HuH-7 (cell line): ENCODE measurements around the gene ERRFI1.
A peak's percentile ranks its signal among the peaks of the same experiment; 100 is the strongest.
"Not testable (repeated sequence)": the region's sequence is repeated elsewhere in the genome, so short reads cannot be mapped to it uniquely, and the experiment has no call there.

Experiments used
- DNase-seq: peaks from one replicate; pipeline ENCODE4 v3.0.0; 2011; ENCODE audit warnings: low spot score

Gene ERRFI1

GRCh38 chr1:8026153-8026975 is at the start of gene ERRFI1:
Gene ERRFI1 (minus strand): TSS chr1:8026309. CDS start chr1:8015619, 10,690 bp downstream.
- DNase-seq, result peak; percentile 77

DNA sequence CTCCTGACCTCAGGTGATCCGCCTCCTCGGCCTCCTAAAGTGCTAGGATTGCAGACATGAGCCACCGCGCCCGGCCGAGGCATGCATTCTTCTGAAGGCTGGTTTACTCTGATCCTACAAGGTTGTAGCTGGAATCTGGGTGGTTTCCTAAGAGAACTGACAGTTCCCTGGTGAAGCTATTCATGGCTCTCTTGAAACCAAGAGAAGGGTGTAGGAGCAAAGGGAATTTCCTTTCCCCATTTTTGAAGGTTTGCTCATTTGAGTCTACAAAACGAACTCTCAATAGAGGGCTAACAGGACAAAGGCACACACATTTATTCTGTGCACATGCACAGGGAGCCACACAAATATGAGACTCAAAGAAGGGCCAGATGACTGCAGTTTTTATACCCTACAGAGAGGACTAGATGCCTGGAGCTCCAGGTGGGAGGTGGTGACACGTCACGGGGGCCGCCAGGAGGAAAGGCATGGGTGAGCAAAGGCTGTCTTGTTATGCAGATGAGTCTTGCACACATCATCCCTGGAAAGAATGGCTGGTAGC is 49.5 kb upstream of the ERRFI1 start:
- no peak for DNase-seq

DNA sequence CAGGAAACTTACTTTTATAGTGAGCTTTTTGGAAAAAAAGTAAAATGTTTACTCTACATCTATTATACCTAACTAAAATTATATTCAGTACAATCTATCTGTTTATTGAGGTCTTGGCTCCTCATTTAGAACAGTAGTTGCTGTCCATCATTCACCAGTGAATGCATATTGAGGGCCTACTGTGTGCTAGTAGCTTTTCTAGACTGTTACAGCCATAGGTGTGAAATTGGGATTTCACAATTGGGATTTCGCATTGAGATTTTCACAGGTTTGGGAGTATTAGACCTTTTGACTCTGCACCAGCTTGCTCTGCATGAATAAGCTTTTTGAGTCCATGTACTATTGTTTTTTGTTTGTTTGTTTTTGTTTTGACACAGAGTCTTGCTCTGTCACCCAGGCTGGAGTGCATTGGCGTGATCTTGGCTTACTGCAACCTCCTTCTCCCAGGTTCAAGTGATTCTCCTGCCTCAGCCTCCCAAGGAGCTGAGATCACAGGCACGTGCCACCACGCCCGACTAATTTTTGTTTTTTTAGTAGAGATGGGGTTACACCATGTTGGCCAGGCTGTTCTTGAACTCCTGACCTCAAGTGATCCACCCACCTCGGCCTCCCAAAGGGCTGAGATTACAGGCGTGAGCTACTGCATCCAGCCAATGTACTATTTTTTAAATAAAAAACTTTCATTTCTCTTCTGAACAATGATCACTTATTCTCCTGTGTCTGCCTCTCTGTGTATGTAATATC is 47.2 kb upstream of the ERRFI1 start:
- DNase-seq, result no peak

DNA sequence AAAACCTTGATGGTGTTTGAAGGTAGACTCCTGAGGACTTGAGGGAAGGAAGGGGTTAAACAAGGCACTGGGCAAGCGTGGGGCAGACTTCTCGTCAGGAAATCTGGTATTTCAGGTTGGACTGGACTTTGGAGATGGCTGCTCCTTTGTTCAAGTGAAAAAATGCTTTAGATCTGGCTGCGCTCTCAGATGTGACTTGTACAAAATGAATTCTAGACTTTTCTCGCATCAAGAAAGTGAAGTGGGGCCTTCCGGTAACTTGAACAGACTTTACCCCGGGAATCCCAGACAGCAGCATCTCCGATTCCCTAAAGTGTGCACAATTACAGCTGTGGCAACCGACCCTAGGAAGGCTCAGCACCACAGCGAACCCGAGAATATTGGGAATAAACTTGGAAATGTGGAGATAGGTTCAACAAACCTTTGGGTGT is 44.3 kb upstream of the ERRFI1 start:
- DNase-seq, result no peak

GRCh38 chr1:8069614-8070320 is 43.7 kb upstream of the ERRFI1 start:
- DNase-seq, result not testable (repeated sequence)

DNA sequence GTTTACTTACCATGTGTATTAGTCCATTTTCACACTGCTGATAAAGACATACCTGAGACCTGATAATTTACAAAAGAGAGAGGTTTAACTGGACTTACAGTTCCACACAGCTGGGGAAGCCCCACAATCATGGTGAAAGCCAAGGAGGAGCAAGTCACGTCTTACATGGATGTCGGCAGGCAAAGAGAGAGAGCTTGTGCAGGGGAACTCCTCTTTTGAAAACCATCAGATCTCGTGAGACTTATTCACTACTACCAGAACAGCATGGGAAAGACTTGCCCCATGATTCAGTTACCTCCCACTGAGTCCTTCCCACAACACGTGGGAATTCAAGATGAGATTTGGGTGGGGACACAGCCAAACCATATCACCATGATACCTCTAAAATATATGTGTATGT is 39.3 kb upstream of the ERRFI1 start:
- no peak for DNase-seq

DNA sequence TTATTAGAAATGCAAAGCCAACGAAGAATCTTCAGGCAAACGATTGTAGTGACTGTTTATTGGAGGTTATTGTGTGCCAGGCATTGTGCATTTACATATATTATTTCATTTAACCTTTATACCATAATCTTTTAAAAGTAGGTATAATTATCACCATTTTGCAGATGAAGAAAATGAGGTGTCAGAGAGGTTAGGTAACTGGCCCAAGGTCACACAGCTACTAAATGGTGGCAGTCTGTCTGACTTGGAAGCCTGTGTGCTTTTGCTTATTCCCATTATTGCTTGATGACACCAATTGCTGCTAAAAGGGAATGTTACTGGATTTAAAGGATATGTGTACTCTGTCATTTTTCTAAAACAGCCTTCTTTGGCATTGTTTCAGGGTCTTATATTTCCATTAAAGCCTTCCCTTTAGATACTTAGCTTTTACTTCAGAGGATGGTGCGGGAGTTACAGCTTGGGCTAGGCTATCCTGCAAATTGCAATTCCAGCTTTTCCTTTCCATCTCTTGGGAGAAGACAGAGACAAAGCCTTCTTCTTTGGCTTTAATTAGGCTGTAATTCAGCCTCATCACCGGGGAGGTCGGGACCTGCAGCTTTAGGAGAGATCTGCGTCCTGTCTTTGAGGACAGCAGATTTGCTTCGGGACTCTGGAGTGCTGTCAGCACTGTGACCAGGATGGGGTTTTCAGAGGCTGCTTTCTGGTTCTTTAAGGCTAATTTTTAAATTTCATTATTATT is 37.4 kb upstream of the ERRFI1 start:
- no peak for DNase-seq

DNA sequence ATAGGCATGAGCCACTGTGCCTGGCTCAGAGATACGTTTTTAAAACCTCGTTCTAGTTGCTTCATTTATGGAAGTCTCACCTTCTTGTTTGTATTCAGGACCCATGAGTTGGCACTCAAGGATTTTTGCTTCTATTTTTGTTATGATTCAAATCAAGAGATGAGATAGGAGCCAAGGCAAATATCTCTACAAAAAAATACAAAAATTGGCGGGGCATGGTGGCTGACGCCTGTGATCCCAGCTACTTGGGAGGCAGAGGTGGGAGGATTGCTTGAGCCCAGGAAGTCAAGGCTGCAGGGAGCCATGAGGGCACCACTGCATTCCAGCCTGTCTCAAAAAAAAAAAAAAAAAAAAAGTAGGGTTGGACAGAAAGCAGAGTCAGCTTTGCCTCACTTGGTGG is 36.8 kb upstream of the ERRFI1 start:
- DNase-seq, result no peak

- no peak for DNase-seq
Measured at GRCh38 chr1:8061673-8062386, 35.7 kb upstream of the ERRFI1 start.

- DNase-seq, result peak; percentile 48
Measured at GRCh38 chr1:8061210-8061609, 35.1 kb upstream of the ERRFI1 start.

DNA sequence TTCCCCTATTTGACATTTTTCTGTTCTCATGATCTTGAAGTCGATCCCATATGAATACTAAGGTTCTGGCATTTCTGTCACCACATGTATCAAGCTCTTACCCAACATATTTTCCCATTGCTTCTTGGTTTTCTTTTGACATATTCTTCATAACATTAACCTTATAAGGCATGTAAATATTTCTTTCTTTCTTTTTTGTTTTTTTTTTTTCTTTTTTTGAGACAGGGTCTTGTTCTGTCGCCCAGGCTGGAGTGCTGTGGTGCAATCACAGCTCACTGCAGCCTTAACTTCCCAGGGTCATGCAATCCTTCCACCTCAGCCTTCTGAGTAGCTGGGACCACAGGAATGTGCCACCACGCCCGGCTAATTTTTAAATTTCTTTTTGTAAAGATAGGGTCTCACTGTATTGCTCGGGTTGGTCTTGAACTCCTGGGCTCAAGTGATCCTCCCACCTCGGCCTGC is 33.1 kb upstream of the ERRFI1 start:
- no peak for DNase-seq

DNA sequence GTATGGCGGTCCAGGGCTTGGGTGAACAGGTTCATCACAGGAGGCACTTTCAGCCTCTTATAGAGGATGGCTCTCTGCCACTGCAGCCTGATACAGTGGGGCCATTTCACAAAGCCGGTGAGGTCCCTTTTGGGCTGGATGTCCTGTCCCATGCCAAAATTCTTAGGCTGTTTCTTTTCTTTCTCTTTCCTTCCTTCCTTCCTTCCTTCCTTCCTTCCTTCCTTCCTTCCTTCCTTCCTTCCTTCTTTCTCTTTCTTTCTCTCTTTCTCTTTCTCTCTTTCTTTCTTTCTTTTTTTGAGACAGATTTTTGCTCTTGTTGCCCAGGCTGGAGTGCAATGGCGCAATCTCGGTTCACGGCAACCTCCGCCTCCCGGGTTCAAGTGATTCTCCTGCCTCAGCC is 31.7 kb upstream of the ERRFI1 start:
- not testable (repeated sequence) for DNase-seq

DNA sequence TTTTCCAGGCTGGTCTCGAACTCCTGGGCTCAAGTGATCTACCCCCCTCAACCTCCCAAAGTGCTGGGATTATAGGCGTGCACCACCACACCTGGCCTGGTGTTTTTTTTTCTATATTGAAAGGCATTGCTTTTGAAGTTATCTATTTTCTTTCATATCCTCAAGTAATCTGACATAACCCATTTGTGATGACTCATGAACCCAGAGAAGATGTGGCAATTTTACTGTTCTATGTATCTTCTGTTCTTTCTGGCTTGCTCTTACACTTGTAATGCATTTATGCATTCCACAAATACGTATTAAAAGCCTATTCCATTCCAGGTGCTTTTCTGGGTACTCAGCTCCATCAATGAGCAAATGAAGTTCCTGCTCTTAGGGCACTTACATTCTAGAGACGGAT is 29.9 kb upstream of the ERRFI1 start:
- DNase-seq, result no peak

GRCh38 chr1:8053878-8054567 is 27.9 kb upstream of the ERRFI1 start:
- DNase-seq, result no peak

DNA sequence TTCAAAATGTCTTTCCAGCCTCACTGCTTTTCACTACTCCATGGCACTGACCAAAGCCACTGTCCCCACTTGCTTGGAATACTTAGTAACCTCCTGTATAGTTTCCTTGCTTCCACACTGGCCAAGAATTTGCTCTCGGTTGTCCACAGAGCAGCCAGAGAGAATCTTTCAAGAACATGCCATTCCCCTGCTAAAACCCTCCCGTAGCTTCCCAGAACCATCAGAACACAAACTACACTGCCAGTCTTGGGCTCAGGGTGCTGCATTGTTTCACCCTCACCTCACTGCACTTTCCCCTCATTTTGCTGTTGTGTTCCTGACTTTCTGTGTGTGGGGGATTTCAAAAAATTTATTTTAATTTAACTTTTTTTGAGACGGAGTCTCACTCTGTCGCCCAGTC is 25.5 kb upstream of the ERRFI1 start:
- no peak for DNase-seq

- DNase-seq, result not testable (repeated sequence)
Measured at GRCh38 chr1:8049229-8049628, 23.1 kb upstream of the ERRFI1 start.

DNA sequence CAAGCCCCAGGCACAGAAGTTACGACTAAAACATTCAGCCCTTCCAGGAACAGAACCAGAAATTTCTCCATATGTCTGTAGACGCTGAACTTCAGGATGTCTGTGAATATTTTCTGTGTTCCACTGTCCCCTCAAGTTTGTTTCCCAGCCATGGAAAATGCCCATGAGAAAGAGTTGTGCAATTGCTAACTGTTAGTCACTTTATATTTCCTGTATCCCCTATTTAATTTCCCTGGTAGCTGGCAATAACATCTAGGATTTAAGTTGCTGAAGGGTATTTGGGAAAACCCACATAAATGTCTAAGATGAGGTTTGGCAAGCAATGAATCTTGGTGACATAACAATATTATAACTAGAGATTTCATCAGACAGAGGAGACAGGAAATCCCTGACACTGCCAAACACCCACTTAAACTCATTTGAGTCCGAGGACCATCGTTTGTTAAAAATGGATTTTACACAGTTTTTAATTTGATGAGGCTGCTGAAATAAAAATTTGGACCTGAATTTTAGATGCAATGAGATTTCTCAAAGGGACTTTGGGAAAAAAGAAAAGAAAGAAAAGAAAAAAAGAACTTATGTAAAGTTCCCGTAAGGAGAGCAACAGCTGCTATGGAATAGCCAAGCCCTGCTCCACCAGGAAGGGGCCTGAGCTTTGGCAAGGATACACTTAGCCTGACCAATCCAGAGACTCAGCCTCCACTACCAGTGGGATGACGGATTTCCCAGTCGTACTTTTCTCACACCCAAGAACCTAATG is 21.8 kb upstream of the ERRFI1 start:
- DNase-seq, result no peak

GRCh38 chr1:8047112-8047511 is 21.0 kb upstream of the ERRFI1 start:
- no peak for DNase-seq

- DNase-seq, result no peak
Measured at GRCh38 chr1:8046391-8046790, 20.3 kb upstream of the ERRFI1 start.

- DNase-seq, result no peak
Measured at GRCh38 chr1:8043621-8044020, 17.5 kb upstream of the ERRFI1 start.
